ENCODE data around the gene PCYOX1L.

The PCYOX1L gene

GRCh38 chr5:149338364-149338763 lies 19.5 kb upstream of the PCYOX1L start:
- DNase-seq (ENCODE audit: low spot score): no peak

GRCh38 chr5:149340920-149341319 lies 16.9 kb upstream of the PCYOX1L start:
- no peak for DNase-seq (ENCODE audit: low spot score)

- no peak for DNase-seq (ENCODE audit: low spot score)
Observed at GRCh38 chr5:149341876-149342275, 16.0 kb upstream of the PCYOX1L start.

GRCh38 chr5:149344151-149344550 lies 13.7 kb upstream of the PCYOX1L start:
- DNase-seq (ENCODE audit: low spot score): no peak

GRCh38 chr5:149345147-149345891 lies 12.5 kb upstream of the PCYOX1L start, which contains the start of gene GRPEL2:
TSS of gene GRPEL2 (plus strand) at chr5:149345499. CDS start at chr5:149345540, 41 bp downstream.
- peak; percentile 98 for DNase-seq (ENCODE audit: low spot score)

GRCh38 chr5:149345892-149346222 lies 12.0 kb upstream of the PCYOX1L start:
- peak; percentile 24 for DNase-seq (ENCODE audit: low spot score)

GRCh38 chr5:149348518-149348917 lies 9.3 kb upstream of the PCYOX1L start:
- DNase-seq (ENCODE audit: low spot score): no peak

GRCh38 chr5:149349382-149349781 lies 8.5 kb upstream of the PCYOX1L start:
- DNase-seq (ENCODE audit: low spot score): no peak

- DNase-seq (ENCODE audit: low spot score): no peak
Observed at GRCh38 chr5:149352169-149352568, 5.7 kb upstream of the PCYOX1L start.

GRCh38 chr5:149353911-149354310 lies 3.9 kb upstream of the PCYOX1L start:
- DNase-seq (ENCODE audit: low spot score): no peak

GRCh38 chr5:149355688-149356087 lies 2.2 kb upstream of the PCYOX1L start:
- no peak for DNase-seq (ENCODE audit: low spot score)

GRCh38 chr5:149356391-149356790 lies 1.5 kb upstream of the PCYOX1L start:
- no peak for DNase-seq (ENCODE audit: low spot score)

- DNase-seq (ENCODE audit: low spot score): peak; percentile 66
Observed at GRCh38 chr5:149358294-149358651, 427 bp downstream of the PCYOX1L start.

GRCh38 chr5:149358868-149359495 lies 1.1 kb downstream of the PCYOX1L start:
- DNase-seq (ENCODE audit: low spot score): peak; percentile 38

- no peak for DNase-seq (ENCODE audit: low spot score)
Observed at GRCh38 chr5:149360272-149360671, 2.4 kb downstream of the PCYOX1L start.

- no peak for DNase-seq (ENCODE audit: low spot score)
Observed at GRCh38 chr5:149362541-149362940, 4.7 kb downstream of the PCYOX1L start.

- no peak for DNase-seq (ENCODE audit: low spot score)
Observed at GRCh38 chr5:149363358-149363757, 5.5 kb downstream of the PCYOX1L start.

- no peak for DNase-seq (ENCODE audit: low spot score)
Observed at GRCh38 chr5:149363936-149364335, 6.1 kb downstream of the PCYOX1L start.

- DNase-seq (ENCODE audit: low spot score): no peak
Observed at GRCh38 chr5:149364719-149365118, 6.9 kb downstream of the PCYOX1L start.

GRCh38 chr5:149365418-149365817 lies 7.6 kb downstream of the PCYOX1L start:
- DNase-seq (ENCODE audit: low spot score): no peak

- DNase-seq (ENCODE audit: low spot score): no peak
Observed at GRCh38 chr5:149366169-149366729, 8.4 kb downstream of the PCYOX1L start.

GRCh38 chr5:149367249-149367971 lies 9.6 kb downstream of the PCYOX1L start:
- peak; percentile 80 for DNase-seq (ENCODE audit: low spot score)

All from cerebellar cortex (tissue), 1 donor.